ENCODE measurements around the gene RPL10A. TPM values are rescaled to one million over a fixed set of nuclear protein-coding genes. Genes with fewer than 3 reads are reported as not detected.

Gene RPL10A
- total RNA-seq, 1 donor from 2014 or later = 643 TPM

DNA sequence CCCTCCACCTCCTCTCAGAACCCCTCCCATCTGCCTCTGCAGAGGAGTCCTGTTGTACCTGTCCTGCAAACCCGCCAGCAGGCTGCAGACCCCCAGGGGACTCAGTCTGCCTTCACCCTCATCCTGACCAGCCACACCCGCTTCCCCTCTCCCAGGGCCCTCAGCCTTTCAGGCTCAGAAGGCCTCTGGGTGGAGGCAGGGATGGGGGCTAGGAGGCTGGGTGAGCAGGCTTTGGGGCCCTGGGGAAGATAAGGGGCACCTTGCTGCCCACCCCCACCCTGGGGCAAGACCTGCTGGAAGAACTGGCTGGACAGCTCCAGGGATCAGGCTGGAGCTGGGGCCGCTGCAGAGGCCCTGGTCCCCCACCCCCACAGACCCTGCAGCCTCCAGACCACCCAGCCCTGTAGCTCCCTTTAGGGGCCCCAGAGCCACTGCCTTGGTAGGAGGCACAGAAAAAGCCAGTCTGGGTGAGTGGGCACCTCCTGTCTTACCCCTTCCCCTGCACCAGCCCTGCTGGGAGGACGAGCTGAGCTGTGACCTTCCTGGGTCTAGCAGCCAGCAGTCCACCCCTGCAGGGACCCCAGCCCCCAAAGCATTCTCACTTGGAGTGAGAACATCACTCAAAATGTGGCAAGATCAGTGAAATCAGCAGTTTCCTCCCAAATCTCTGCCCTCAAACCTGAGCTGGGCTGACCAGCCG is 23.5 kb downstream of the RPL10A start:
- TF ChIP-seq, protein P1, sequence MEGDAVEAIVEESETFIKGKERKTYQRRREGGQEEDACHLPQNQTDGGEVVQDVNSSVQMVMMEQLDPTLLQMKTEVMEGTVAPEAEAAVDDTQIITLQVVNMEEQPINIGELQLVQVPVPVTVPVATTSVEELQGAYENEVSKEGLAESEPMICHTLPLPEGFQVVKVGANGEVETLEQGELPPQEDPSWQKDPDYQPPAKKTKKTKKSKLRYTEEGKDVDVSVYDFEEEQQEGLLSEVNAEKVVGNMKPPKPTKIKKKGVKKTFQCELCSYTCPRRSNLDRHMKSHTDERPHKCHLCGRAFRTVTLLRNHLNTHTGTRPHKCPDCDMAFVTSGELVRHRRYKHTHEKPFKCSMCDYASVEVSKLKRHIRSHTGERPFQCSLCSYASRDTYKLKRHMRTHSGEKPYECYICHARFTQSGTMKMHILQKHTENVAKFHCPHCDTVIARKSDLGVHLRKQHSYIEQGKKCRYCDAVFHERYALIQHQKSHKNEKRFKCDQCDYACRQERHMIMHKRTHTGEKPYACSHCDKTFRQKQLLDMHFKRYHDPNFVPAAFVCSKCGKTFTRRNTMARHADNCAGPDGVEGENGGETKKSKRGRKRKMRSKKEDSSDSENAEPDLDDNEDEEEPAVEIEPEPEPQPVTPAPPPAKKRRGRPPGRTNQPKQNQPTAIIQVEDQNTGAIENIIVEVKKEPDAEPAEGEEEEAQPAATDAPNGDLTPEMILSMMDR (IDR thresholded peaks at IDR 0.05) = no peak
- Histone ChIP-seq H3K27me3 (no peaks in the 10 kb centered on the region), H3K36me3 (no peaks in the 10 kb centered on the region), H3K4me1 (peaks cover 35 to 69% of the 10 kb centered on the region in 2 donors), H3K4me3 (peak overlapping the region in 1 of 2 donors; percentile 55), H3K27ac (peak overlapping the region; percentile 95 to 100), H3K9me3 (no peaks in the 10 kb centered on the region)
- intact Hi-C loops (cut with DNase I) = no loop called here
- no peak for DNase-seq (ENCODE audit: low spot score in 2 of 2)

DNA sequence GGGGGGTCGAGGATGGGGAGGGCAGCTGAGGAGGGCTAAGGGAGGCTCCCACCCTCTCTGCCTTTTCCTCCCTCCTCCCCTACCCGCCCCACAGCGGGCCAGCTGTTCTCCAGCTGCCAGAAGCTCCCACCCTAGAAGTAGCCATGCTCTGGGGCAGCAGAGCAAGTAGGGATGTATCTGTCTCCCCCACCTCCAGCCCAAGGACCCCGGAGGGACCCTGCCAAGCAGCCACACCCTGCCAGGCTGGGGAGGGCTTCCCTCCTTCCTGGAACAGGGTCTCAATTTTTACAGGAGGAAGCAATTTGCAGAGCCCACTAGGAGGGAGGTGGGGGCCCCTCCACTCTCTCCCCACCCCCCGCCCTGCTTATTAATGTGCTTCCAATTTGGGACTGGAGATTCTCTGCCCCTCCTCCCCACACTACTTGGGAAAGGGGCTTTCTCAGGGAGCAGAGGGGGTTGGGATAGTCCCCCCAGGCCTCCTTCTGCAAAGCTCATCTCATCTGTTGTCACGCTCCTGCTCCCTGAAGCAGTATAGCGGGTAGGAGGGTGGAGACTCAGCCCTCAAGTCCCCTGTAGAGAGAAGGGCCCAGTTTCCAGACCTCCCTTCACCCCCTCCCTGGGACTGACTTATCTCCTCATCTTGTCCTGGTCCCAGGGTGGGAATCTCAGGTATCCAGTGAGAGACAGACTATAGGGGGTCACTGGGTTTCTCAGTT is 24.2 kb downstream of the RPL10A start:
- intact Hi-C loops (cut with DNase I) = no loop called here
- Histone ChIP-seq H3K27me3 (no peaks in the 10 kb centered on the region), H3K36me3 (no peaks in the 10 kb centered on the region), H3K4me3 (peak overlapping the region in 1 of 2 donors; percentile 55), H3K9me3 (no peaks in the 10 kb centered on the region), H3K4me1 (peaks cover 32 to 65% of the 10 kb centered on the region in 2 donors), H3K27ac (peak overlapping the region; percentile 95 to 100)
- TF ChIP-seq, protein P1 (IDR thresholded peaks at IDR 0.05) = no peak
- no peak for DNase-seq (ENCODE audit: low spot score in 2 of 2)

DNA sequence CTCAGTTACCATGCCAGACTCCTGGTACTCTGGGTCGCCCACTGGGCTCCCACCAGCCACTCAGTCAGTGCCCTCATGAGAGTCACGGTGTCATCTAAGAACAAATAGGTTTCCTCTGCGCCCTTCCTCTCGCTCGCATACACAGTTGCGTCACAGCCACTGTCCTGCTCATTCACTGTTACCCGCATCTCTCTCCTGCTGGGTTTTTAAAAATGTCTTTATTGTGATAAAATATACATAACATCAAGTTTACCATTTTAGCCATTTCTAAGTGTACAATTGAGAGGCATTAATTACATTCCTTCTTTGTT is 24.7 kb downstream of the RPL10A start:
- H3K36me3 ChIP-seq = no peaks in the 10 kb centered on the region
- H3K27ac ChIP-seq = peak overlapping the region; percentile 95 to 100
- intact Hi-C loops (cut with DNase I) = no loop called here
- H3K9me3 ChIP-seq = no peaks in the 10 kb centered on the region
- H3K4me1 ChIP-seq = peaks cover 28 to 65% of the 10 kb centered on the region in 2 donors
- TF ChIP-seq, protein P1 (IDR thresholded peaks at IDR 0.05) = no peak
- DNase-seq (ENCODE audit: low spot score in 2 of 2) = no peak
- no peaks in the 10 kb centered on the region for H3K27me3 ChIP-seq
- peak overlapping the region in 1 of 2 donors; percentile 55 for H3K4me3 ChIP-seq

DNA sequence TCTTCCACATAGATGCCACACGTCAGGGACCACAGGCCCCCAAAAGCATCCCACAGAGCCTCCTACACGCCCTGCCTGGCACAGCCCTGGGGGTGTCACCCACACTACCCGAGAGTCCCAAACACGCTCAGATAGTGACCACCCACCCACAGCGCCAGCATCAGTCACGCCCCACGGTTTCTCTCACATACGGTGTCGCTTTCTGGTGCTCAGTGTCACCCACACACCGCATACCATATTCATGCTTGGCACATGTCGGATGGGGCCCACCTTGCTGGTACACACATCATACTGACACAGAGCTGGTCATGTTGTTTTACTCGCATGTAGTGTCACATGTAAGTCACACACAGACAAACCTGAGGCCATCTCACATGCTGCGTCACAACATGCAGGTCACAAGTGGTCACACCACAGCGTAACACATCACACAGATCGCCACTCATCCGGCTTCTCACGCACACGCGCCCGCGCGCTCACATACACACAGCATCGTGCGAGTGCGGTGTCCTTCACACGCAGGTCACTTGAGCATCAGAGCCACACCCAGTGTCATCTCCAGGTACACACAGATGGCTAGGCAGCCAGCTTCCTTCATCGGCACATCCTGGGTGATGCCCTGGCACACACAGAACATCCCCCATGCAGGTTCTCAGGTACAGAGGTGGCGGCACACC is 25.2 kb downstream of the RPL10A start:
- Histone ChIP-seq H3K27me3 (no peaks in the 10 kb centered on the region), H3K4me1 (peaks cover 28 to 63% of the 10 kb centered on the region in 2 donors), H3K27ac (peak overlapping the region; percentile 99 to 100), H3K9me3 (no peaks in the 10 kb centered on the region), H3K4me3 (peak overlapping the region in 1 of 2 donors; percentile 96), H3K36me3 (no peaks in the 10 kb centered on the region)
- no peak for DNase-seq (ENCODE audit: low spot score in 2 of 2)
- intact Hi-C loops (cut with DNase I) = no loop called here
- TF ChIP-seq, protein P1 (IDR thresholded peaks at IDR 0.05) = no peak

DNA sequence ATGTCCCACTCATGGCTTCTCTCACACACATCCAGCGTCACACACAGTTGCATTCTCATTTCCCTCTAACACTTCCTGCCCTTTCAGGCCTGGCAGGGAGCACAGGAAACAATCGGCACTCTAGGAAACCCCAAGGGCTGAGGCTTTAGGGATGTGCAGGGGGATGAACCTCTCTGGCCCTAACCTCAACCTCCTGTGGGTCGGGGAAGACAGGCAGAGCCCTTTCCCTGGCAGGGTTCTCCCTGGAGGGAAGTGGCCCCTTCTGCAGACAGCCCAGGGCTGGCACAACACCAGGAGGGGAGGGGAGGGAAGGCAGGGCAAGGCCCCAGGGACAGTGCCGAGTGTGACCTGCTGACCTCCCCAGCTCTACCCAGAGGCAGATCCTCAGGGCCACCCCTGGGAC is 26.0 kb downstream of the RPL10A start:
- H3K4me1 ChIP-seq = peaks cover 25 to 56% of the 10 kb centered on the region in 2 donors
- H3K27ac ChIP-seq = peak overlapping the region; percentile 99 to 100
- TF ChIP-seq, protein P1 (IDR thresholded peaks at IDR 0.05) = no peak
- H3K36me3 ChIP-seq = no peaks in the 10 kb centered on the region
- peak overlapping the region; percentile 28 to 96 for H3K4me3 ChIP-seq
- no peaks in the 10 kb centered on the region for H3K27me3 ChIP-seq
- no peaks in the 10 kb centered on the region for H3K9me3 ChIP-seq
- intact Hi-C loops (cut with DNase I) = no loop called here
- DNase-seq (ENCODE audit: low spot score in 2 of 2) = no peak

All from ascending aorta (tissue), 2 donors.